ENCODE measurements around the gene EFTUD2.
"Not testable (repeated sequence)": the region's sequence is repeated elsewhere in the genome, so short reads cannot be mapped to it uniquely, and the experiment has no call there.

The EFTUD2 gene

GRCh38 chr17:44899074-44899782, at the start of gene EFTUD2:
TSS of gene EFTUD2 (minus strand) at chr17:44899445. CDS start at chr17:44894521, 4,924 bp downstream.
- DNase-seq: peak; percentile 93 to 98 (median 98)

GRCh38 chr17:44948315-44948795, 49.1 kb upstream of the EFTUD2 start:
- DNase-seq: no peak

DNA sequence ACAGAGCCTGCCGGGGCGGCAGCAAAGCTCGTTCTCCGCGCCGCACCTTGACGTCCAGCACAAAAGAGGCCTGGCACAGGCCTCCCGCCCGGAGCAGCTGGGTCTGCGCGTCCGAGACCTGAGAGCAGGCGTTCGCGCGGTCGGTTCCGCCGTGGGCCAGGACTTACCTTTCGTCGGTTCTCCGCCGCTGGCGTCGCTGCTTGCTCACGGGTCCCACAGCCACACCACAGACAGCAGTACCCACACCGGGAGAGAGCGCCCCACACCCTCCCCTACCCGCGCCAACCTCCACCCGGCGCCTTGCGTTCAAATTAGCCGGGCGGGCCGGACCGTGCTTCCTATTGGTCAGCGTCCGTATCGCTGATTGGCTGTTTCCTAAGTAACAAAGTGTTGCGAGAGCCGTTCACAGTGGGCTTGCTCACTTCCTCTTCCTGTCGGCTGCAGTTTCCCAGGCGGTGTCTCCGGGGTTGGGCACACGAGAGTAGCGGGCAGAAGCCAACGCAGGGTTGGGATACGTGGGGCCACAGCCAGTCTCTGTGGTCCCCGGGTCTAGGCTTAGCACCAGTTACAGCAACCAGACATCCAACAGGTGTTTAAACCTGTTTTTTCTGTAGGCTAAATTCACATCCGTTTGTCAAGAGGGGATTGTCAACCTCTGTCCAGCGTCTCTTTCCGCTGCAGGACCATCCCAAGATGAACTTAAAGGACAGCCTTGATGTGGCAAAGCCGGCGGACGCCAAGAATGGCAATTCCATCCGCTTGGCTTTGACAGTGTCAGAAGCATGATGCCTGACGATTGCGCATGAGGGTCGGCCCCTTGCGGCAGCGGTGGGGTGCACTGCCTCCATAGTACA, 48.4 kb upstream of the EFTUD2 start, which contains the start of gene KIF18B:
Gene KIF18B, minus strand, starts transcription at position 313 of the 854 bp plus-strand sequence. CDS start 11,429 bp downstream, outside the sequence.
- peak; percentile 94 to 98 (median 95) for DNase-seq

DNA sequence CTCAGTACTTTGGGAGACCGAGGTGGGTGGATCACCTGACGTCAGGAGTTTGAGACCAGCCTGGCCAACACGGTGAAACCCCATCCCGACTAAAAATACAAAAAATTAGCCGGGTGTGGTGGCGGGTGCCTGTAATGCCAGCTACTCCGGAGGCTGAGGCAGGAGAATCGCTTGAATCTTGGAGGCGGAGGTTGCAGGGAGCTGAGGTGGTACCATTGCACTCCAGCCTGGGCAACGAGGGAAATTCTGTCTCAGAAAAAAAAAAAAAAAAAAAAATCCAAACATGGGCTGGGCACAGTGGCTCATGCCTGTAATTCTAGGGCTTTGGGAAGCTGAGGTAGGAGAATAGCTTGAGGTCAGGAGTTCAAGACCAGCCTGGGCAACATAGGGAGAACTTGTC, 46.4 kb upstream of the EFTUD2 start:
- not testable (repeated sequence) for DNase-seq

DNA sequence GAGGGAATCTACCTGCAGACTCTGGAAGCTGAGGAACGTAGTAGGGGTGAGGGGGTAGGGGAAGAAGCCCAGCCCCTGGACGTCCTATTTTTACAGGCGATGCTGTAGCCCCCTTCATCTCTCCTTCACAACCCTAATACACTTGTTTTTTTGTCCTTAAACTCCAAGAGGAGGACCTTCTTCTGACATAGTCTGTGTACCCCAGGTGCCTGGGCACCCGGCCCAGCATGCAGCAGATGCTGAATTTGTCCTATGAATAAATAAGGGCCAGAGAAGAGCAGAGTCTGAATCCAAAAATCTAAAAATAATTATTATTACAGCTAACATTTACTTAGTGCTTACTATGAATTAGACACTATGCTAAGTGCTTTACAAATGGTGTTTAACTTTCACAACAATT, 43.2 kb upstream of the EFTUD2 start:
- DNase-seq: no peak

DNA sequence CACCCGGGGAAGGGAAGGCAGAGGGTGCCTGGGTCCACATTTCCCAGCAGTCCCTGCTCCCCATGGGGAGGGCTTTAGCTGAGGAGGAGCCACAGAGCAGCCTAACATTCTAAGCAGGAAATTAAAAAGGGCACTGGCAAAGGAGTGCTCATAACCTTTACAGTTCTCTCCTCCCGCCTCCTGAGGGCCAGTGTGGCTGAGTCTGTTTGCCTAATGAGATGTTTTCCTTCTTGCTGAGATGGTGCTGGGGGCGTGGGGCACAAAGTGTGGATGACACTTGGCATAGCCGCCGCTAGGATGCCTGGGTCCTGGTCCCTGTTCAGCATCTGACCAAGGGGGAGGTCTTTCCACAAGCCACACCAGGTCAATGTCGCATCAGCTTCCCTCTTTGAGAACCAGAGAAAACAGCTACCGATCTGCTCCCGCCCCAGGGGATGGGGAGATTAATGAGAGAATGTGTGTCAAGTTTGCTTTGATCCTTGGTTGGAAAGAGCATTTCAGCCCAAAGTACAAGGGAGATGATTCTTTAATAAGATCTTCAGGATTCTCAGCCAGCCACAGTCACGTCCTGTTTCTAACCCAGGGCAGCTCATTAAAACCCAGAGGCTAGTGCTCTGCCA, 42.6 kb upstream of the EFTUD2 start:
- DNase-seq: no peak

DNA sequence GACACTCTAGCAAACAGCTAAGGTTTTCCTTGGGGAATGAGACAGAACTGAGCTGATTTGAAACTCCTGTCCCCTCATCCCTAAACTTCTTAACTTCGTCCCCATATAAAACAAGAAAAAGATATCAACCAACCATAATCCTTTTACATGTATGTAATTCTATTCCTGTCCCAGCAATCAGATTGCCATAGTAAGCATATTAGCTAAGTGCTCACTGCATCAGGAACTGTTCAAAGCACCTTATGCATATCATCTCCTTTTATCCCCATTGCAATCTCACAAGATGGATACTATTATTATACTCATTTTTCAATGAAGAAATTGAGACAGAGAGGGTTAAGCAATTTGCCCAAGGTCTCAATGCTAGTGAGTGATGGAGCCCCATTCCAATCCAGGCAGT, 41.5 kb upstream of the EFTUD2 start:
- DNase-seq: no peak

GRCh38 chr17:44940317-44940716, 41.1 kb upstream of the EFTUD2 start:
- DNase-seq: no peak

- no peak for DNase-seq
These were observed 35.9 kb upstream of the EFTUD2 start for GRCh38 chr17:44935116-44935515.

GRCh38 chr17:44934745-44935105, 35.5 kb upstream of the EFTUD2 start:
- DNase-seq: no peak

- DNase-seq: no peak
These were observed 34.8 kb upstream of the EFTUD2 start for GRCh38 chr17:44933824-44934744.

DNA sequence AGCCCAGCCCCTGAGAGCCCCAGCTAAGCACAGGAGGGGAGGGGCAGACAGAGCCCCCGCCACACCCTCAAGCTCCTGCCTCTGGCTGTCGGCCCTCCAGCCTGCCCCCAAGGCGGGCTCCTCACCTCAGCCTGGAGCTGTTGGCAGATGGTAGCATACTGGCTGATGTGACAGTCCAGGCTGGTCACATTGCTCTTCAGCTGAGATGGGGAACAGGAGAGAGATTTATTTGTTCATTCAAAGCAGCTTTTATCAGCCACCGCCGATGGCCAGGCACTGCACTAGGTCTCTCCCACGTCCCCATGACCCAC, 33.5 kb upstream of the EFTUD2 start:
- DNase-seq: no peak

DNA sequence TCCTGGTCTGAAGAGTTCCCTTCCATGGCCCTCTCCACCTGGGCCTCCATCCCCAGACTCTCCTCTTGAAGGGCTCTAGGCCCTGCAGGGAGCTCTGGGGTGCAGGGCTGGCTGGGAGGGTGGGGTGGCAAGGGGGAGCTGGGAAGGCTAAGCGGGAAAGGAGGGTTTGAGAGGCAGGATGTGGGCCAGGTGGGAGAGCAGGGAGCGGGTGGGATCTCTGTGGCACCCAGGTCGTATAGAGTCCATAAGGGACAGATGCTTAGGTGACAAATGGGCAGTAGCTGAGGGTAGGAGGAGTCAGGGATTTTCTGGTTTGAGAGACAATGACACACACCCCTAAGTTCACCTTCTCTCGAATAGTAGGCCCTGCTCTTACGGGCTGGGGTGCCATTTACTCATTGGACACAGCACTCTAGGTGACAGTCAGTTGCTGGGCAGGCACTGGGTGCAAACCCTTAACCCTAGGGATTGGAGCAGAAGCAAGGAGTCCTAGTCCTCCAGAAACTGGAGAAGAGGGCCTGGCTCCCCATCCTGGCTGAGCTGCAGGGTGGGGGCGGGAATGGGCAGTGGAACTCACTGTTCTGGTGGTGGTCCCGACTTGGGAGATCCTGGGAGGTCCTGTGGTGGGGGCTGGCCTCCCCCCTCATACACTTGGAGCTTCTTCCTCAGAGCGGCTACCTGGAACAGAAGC, 33.0 kb upstream of the EFTUD2 start:
- DNase-seq: no peak

GRCh38 chr17:44931376-44931775, 32.1 kb upstream of the EFTUD2 start:
- no peak for DNase-seq

DNA sequence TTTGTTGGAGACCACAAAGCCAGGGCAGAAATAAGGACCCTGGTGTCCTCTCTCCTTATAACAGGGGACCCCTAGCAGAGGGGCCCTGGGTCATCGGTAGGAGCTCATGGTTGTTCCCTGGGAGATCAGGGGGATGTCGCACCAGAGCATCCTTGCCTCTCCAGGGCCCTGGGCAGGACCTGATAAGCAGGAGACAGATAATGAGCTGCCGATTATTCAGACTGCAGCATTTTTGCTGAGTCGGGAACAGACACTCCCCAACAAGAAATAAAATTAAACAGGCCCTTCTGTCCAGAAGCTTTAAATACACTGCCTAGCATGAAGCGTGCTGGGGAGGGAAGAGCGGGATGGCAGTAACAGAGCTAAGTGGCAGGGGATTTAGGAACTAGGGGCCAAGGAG, 31.4 kb upstream of the EFTUD2 start:
- no peak for DNase-seq

DNA sequence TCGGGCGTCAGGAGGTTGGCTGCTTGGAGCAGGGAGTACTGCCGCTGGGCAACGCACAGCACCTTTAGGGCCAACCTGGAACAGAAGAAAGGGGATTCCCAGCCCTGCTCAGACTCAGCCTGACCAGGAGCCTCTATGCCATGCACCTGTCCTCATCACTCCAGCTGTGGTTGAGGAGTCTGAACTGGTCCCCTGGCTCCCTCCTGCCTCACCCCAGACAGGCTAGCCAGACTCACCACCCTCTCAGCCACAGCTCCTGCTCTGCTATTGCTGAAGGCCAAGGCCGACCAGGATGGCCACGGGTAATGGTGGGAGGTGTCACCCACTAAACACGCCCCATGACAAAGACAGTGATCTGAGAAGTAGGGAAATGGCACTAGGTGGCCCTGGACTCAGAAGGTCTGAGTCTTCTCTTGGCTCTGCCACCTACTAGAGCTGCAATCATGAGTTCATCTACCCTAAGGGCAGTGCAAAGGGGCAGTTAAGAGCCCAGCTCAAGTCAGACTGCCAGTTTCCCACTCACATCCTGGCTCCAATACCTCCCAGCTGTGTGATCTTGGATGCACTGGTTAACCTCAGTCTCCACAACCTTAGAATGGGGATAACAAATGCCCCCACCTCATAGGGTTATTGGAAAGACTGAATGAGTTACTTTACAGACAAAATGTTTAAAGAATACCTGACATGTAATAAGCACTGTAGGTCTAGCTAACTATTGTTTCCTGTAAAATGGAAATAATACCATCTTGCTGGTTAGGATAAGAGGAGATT, 29.9 kb upstream of the EFTUD2 start:
- no peak for DNase-seq

- no peak for DNase-seq
These were observed 28.9 kb upstream of the EFTUD2 start for GRCh38 chr17:44928136-44928535.

- DNase-seq: no peak
These were observed 28.5 kb upstream of the EFTUD2 start for GRCh38 chr17:44927696-44928095.

- DNase-seq: no peak
These were observed 27.7 kb upstream of the EFTUD2 start for GRCh38 chr17:44926821-44927525.
